ENCODE data around the gene TRIM63. TPM values are rescaled to one million over a fixed set of nuclear protein-coding genes. Genes with fewer than 3 reads are reported as not detected.

Gene TRIM63
- total RNA-seq, 1 experiment from 2014 or later, result not detected

DNA sequence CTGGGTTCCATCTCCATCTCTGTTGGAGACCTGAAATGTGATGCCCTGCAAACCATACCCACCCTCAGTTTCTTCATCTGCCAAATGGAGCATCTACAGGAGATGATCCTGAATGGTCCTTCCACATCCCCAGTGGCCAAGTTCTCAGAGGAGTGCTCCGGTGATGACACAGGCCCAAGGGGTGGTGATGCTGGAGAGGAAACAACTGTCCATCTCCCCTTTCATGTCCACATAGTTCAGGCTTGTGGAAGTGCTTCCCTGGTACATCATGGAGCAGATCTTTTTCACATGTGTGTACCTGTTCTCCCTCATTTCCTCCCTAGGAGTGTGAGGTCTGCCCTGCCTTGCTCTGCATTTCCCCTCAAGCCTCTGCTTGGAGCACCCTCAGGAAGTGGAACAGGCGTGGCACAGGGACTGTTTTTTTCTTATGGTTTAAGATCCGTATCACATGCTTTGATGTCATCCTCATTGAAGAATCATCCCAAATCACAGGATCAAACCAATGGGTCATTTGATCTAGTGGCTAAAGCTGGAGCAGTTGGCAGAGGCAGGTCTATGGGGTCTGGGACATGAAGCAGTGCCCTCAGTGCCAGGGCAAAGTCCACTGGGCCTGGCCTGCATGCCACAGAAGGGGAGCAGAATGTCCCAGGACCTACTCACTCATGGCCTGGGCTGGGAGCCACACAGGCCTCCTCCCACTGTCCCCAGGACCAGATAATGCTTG is 8.2 kb upstream of the TRIM63 start:
- no peak overlapping the region for H3K9ac ChIP-seq (ENCODE audit: low read length)
- H3K27me3 ChIP-seq (ENCODE audit: low read length), result no peaks in the 10 kb centered on the region
- TF ChIP-seq EZH2 (IDR thresholded peaks at IDR 0.05; ENCODE audit: low read length, unreplicated experiment) (no peak), EZH2phosphoT487 (IDR thresholded peaks at IDR 0.05; ENCODE audit: borderline replicate concordance, low read length) (no peak)
- TF ChIP-seq, protein P1, sequence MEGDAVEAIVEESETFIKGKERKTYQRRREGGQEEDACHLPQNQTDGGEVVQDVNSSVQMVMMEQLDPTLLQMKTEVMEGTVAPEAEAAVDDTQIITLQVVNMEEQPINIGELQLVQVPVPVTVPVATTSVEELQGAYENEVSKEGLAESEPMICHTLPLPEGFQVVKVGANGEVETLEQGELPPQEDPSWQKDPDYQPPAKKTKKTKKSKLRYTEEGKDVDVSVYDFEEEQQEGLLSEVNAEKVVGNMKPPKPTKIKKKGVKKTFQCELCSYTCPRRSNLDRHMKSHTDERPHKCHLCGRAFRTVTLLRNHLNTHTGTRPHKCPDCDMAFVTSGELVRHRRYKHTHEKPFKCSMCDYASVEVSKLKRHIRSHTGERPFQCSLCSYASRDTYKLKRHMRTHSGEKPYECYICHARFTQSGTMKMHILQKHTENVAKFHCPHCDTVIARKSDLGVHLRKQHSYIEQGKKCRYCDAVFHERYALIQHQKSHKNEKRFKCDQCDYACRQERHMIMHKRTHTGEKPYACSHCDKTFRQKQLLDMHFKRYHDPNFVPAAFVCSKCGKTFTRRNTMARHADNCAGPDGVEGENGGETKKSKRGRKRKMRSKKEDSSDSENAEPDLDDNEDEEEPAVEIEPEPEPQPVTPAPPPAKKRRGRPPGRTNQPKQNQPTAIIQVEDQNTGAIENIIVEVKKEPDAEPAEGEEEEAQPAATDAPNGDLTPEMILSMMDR (conservative IDR thresholded peaks at IDR 0.05; ENCODE audit: low read depth, low read length), result no peak
- no peaks in the 10 kb centered on the region for H3K79me2 ChIP-seq (ENCODE audit: low read length)
- BruUV-seq (replicated peaks), result no TSS peak
- no peaks in the 10 kb centered on the region for H3K36me3 ChIP-seq (ENCODE audit: low read depth, low read length)
- ATAC-seq, result no peak
- H3K9me3 ChIP-seq (ENCODE audit: low read length), result no peaks in the 10 kb centered on the region
- ChIA-PET CTCF (no interaction called here), POLR2A (ENCODE audit: unreplicated experiment) (no interaction called here)
- H3K4me1 ChIP-seq (ENCODE audit: insufficient read depth, low read length), result peaks cover 19% of the 10 kb centered on the region
- H3K4me3 ChIP-seq (ENCODE audit: low read length), result no peak overlapping the region
- H2AFZ ChIP-seq (ENCODE audit: low read length), result no peak overlapping the region
- H3K27ac ChIP-seq (ENCODE audit: low read length), result no peak overlapping the region
- H3F3A ChIP-seq (ENCODE audit: low read length, unreplicated experiment), result no peaks in the 10 kb centered on the region
- intact Hi-C loops (cut with micrococcal nuclease), result no loop called here
- no peaks in the 10 kb centered on the region for H4K20me1 ChIP-seq (ENCODE audit: low read length)
- no peak for DNase-seq
- no peak overlapping the region for H3K4me2 ChIP-seq (ENCODE audit: low read length)
- no peaks in the 10 kb centered on the region for H3K9me2 ChIP-seq (replicated peaks; ENCODE audit: low read length)

DNA sequence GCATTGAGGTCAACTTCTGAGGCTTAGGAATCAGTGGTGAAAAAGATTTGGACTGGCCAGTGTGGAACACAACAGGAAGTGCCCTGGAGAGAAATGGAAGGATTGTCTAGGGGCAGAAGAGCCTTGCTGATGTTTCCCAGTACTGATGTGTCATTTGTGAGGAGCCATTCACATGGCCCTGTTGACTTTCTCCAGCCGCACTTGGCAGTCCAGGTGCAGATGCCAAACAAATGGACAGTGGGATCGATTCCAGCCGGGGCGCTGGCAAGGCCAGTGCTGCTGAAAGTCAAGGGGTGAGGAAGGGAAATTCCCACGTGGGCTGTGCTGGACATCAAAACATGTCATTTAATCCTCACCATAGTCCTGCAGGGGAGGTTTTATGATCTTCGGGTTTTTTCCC is 4.9 kb upstream of the TRIM63 start:
- ChIA-PET CTCF (no interaction called here), POLR2A (ENCODE audit: unreplicated experiment) (no interaction called here)
- H3K27ac ChIP-seq (ENCODE audit: low read length), result no peak overlapping the region
- TF ChIP-seq, protein P1 (conservative IDR thresholded peaks at IDR 0.05; ENCODE audit: low read depth, low read length), result no peak
- TF ChIP-seq EZH2phosphoT487 (IDR thresholded peaks at IDR 0.05; ENCODE audit: borderline replicate concordance, low read length) (no peak), EZH2 (IDR thresholded peaks at IDR 0.05; ENCODE audit: low read length, unreplicated experiment) (no peak)
- H3K4me2 ChIP-seq (ENCODE audit: low read length), result no peak overlapping the region
- H3K4me1 ChIP-seq (ENCODE audit: insufficient read depth, low read length), result peaks cover 15% of the 10 kb centered on the region
- intact Hi-C loops (cut with micrococcal nuclease), result no loop called here
- no peak overlapping the region for H2AFZ ChIP-seq (ENCODE audit: low read length)
- no peaks in the 10 kb centered on the region for H3K36me3 ChIP-seq (ENCODE audit: low read depth, low read length)
- no peaks in the 10 kb centered on the region for H4K20me1 ChIP-seq (ENCODE audit: low read length)
- no peaks in the 10 kb centered on the region for H3F3A ChIP-seq (ENCODE audit: low read length, unreplicated experiment)
- BruUV-seq (replicated peaks), result no TSS peak
- H3K9me3 ChIP-seq (ENCODE audit: low read length), result no peaks in the 10 kb centered on the region
- no peak; the same call in 1 of the 2 replicates for ATAC-seq
- no peak overlapping the region for H3K4me3 ChIP-seq (ENCODE audit: low read length)
- H3K9ac ChIP-seq (ENCODE audit: low read length), result no peak overlapping the region
- no peaks in the 10 kb centered on the region for H3K79me2 ChIP-seq (ENCODE audit: low read length)
- DNase-seq, result no peak
- H3K27me3 ChIP-seq (ENCODE audit: low read length), result no peaks in the 10 kb centered on the region
- H3K9me2 ChIP-seq (replicated peaks; ENCODE audit: low read length), result no peaks in the 10 kb centered on the region

DNA sequence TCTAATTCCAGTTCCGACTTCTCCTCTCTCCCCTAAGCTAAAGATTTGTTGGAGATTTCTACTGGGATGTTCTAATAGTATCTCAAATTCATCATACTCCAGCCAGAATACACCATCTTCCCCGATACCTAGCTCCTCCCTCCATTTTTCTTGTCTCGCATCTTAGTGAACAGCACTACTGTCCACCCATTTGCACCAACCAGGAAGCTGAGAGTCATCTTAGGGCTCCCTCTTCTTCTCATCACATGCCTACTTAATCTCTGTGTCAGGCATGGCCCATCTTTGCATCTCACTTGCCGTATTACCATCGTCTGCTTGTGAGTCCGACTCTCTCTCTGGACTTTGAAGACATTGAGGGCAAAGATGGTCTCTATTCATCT is 3.5 kb upstream of the TRIM63 start:
- intact Hi-C loops (cut with micrococcal nuclease), result no loop called here
- H3K9me2 ChIP-seq (replicated peaks; ENCODE audit: low read length), result no peaks in the 10 kb centered on the region
- no peak overlapping the region for H3K4me2 ChIP-seq (ENCODE audit: low read length)
- H4K20me1 ChIP-seq (ENCODE audit: low read length), result no peaks in the 10 kb centered on the region
- ChIA-PET CTCF (interaction anchor here (0.5 kb wide), 1 partner anchor 73 kb away, joined by 4 read pairs; the partner anchor contains the start of gene PAFAH2), POLR2A (ENCODE audit: unreplicated experiment) (no interaction called here)
- no peak overlapping the region for H2AFZ ChIP-seq (ENCODE audit: low read length)
- no peaks in the 10 kb centered on the region for H3K27me3 ChIP-seq (ENCODE audit: low read length)
- DNase-seq (no peak), ATAC-seq (no peak)
- TF ChIP-seq EZH2phosphoT487 (IDR thresholded peaks at IDR 0.05; ENCODE audit: borderline replicate concordance, low read length) (no peak), EZH2 (IDR thresholded peaks at IDR 0.05; ENCODE audit: low read length, unreplicated experiment) (no peak)
- TF ChIP-seq, protein P1 (conservative IDR thresholded peaks at IDR 0.05; ENCODE audit: low read depth, low read length), result no peak
- peaks cover 17% of the 10 kb centered on the region for H3K4me1 ChIP-seq (ENCODE audit: insufficient read depth, low read length)
- no TSS peak for BruUV-seq (replicated peaks)
- H3K9ac ChIP-seq (ENCODE audit: low read length), result no peak overlapping the region
- H3K9me3 ChIP-seq (ENCODE audit: low read length), result no peaks in the 10 kb centered on the region
- H3K79me2 ChIP-seq (ENCODE audit: low read length), result no peaks in the 10 kb centered on the region
- no peak overlapping the region for H3K27ac ChIP-seq (ENCODE audit: low read length)
- H3K4me3 ChIP-seq (ENCODE audit: low read length), result no peak overlapping the region
- no peaks in the 10 kb centered on the region for H3F3A ChIP-seq (ENCODE audit: low read length, unreplicated experiment)
- no peaks in the 10 kb centered on the region for H3K36me3 ChIP-seq (ENCODE audit: low read depth, low read length)

Data from PC-3 (cell line).